Liver (tissue), 9 donors: ENCODE measurements around the gene PSENEN. TPM values are rescaled to one million over a fixed set of nuclear protein-coding genes. Genes with fewer than 3 reads are reported as not detected.
"Not testable (repeated sequence)": the region's sequence is repeated elsewhere in the genome, so short reads cannot be mapped to it uniquely, and the experiment has no call there.

Experiments used
- DNase-seq: peaks from one replicate; pipeline ENCODE4 v3.0.0-alpha.2; 2017; ENCODE audit warnings: low spot score
- H3K27ac ChIP-seq, 2 donors: one replicate each; pipeline ENCODE4 v1.7.0; 2013; ENCODE audit warnings: inconsistent platforms in 2 of 2, low read length in 2 of 2, control low read depth in 1 of 2, low read depth in 1 of 2, mild to moderate bottlenecking in 1 of 2
- H3K27me3 ChIP-seq, 4 donors: one replicate each; pipeline versions ENCODE4 v1.6.1 to v1.7.0; 2013; ENCODE audit warnings: low read length in 3 of 4, inconsistent platforms in 1 of 4, mild to moderate bottlenecking in 1 of 4, moderate library complexity in 1 of 4; ENCODE audit not compliant: control insufficient read depth in 4 of 4, insufficient read depth in 4 of 4
- H3K36me3 ChIP-seq, 4 donors: one replicate each; pipeline versions ENCODE4 v1.6.1 to v1.7.0; 2013; ENCODE audit warnings: low read length in 3 of 4, mild to moderate bottlenecking in 3 of 4, low read depth in 1 of 4, moderate library complexity in 1 of 4; ENCODE audit not compliant: control insufficient read depth in 4 of 4, insufficient read depth in 3 of 4
- H3K4me1 ChIP-seq, 4 donors: one replicate each; pipeline versions ENCODE4 v1.6.1 to v1.7.0; 2013; ENCODE audit warnings: low read length in 3 of 4, mild to moderate bottlenecking in 3 of 4, moderate library complexity in 1 of 4; ENCODE audit not compliant: control insufficient read depth in 4 of 4, insufficient read depth in 4 of 4
- H3K4me3 ChIP-seq, 3 donors: one replicate each; pipeline versions ENCODE4 v1.6.1 to v1.7.0; 2013; ENCODE audit warnings: low read length in 3 of 3, control low read depth in 1 of 3, low read depth in 1 of 3, mild to moderate bottlenecking in 1 of 3
- H3K9ac ChIP-seq, 2 donors: one replicate each; pipeline ENCODE4 v1.7.0; 2013; ENCODE audit warnings: low read length in 2 of 2, mild to moderate bottlenecking in 2 of 2, moderate library complexity in 2 of 2, control low read depth in 1 of 2, low read depth in 1 of 2
- H3K9me3 ChIP-seq, 4 donors: one replicate each; pipeline versions ENCODE4 v1.6.1 to v1.7.0; 2013; ENCODE audit warnings: low read length in 3 of 4; ENCODE audit not compliant: control insufficient read depth in 4 of 4
- EGR1 ChIP-seq, 2 donors: IDR thresholded peaks; 2 replicates each; pipeline ENCODE4 v1.6.1; 2016 to 2018; ENCODE audit warnings: antibody characterized with exemption in 2 of 2, low read depth in 2 of 2
- FOXA1 ChIP-seq: IDR thresholded peaks from 2 replicates; pipeline ENCODE4 v1.6.1; 2016; ENCODE audit warnings: antibody characterized with exemption
- FOXA2 ChIP-seq: IDR thresholded peaks from 2 replicates; pipeline ENCODE4 v1.6.1; 2016; ENCODE audit warnings: antibody characterized with exemption
- GABPA ChIP-seq, 2 donors: IDR thresholded peaks in 1 of 2; conservative IDR thresholded peaks in 1 of 2; 2 replicates each; pipeline ENCODE4 v1.6.1; 2016; ENCODE audit warnings: antibody characterized with exemption in 2 of 2, mild to moderate bottlenecking in 1 of 2, moderate library complexity in 1 of 2
- HNF4G ChIP-seq: IDR thresholded peaks from 2 replicates; pipeline ENCODE4 v1.6.1; 2016; ENCODE audit warnings: antibody characterized with exemption
- NR2F2 ChIP-seq: IDR thresholded peaks from 2 replicates; pipeline ENCODE4 v1.6.1; 2016; ENCODE audit warnings: antibody characterized with exemption
- RAD21 ChIP-seq, 2 donors: IDR thresholded peaks; 2 replicates each; pipeline ENCODE4 v1.6.1; 2016; ENCODE audit warnings: antibody characterized with exemption in 2 of 2, mild to moderate bottlenecking in 2 of 2
- RXRA ChIP-seq, 2 donors: IDR thresholded peaks; 2 replicates each; pipeline ENCODE4 v1.6.1; 2017 to 2018; ENCODE audit warnings: antibody characterized with exemption in 2 of 2, mild to moderate bottlenecking in 1 of 2
- SP1 ChIP-seq: IDR thresholded peaks from 2 replicates; pipeline ENCODE4 v1.6.1; 2018; ENCODE audit warnings: antibody characterized with exemption, mild to moderate bottlenecking
- YY1 ChIP-seq: IDR thresholded peaks from 2 replicates; pipeline ENCODE4 v1.6.1; 2016; ENCODE audit warnings: antibody characterized with exemption, mild to moderate bottlenecking
- WGBS: extraction: QIAGEN DNeasy Blood & Tissue Kit; methylation state at CpG from one replicate; pipeline ENCODE4 v1.1.7; 2013; 5-methylcytosine and 5-hydroxymethylcytosine counted together
- polyA plus RNA-seq, 2 donors: library from polyadenylated mRNA; stranded (reverse) in 1 of 2; unstranded in 1 of 2; fragments of 200-250 nt in 1 of 2; fragments of >200 nt in 1 of 2; fragmentation: Nextera tagmentation in 1 of 2; extraction: Ambion mirVana in 1 of 2; gene quantifications; one replicate each; pipeline versions ENCODE4 v1.2.1 to v1.2.3, GENCODE V29; 2013 to 2015
- total RNA-seq, 2 donors: library from RNA; depleted of rRNA; stranded (reverse); fragments of >200 nt; gene quantifications; one replicate each; pipeline ENCODE4 v1.2.3, GENCODE V29; 2014
- TF ChIP-seq, protein P1 (sequence below): IDR thresholded peaks from 2 replicates; pipeline ENCODE4 v1.6.1; 2016; ENCODE audit warnings: antibody characterized with exemption
- TF ChIP-seq, protein P2 (sequence below): IDR thresholded peaks from 2 replicates; pipeline ENCODE4 v1.6.1; 2016; ENCODE audit warnings: antibody characterized with exemption
- TF ChIP-seq, protein P3 (sequence below): IDR thresholded peaks from 2 replicates; pipeline ENCODE4 v1.6.1; 2016; ENCODE audit warnings: antibody characterized with exemption, mild to moderate bottlenecking
- TF ChIP-seq, protein P4 (sequence below): fragments of 150-350 bp; IDR thresholded peaks from 2 replicates; pipeline ENCODE4 v1.5.1; 2017; ENCODE audit warnings: improper control_type of control experiment, low read depth, low read length; ENCODE audit not compliant: missing input control
- TF ChIP-seq, protein P5 (sequence below): IDR thresholded peaks from 2 replicates; pipeline ENCODE4 v1.6.1; 2016; ENCODE audit warnings: antibody characterized with exemption
- donor health status: healthy.
- donor health status: healthy.
- donor health status: healthy.
- donor health status: healthy.
- donor health status: healthy.

PSENEN gene
- total and polyA plus RNA-seq, 4 donors: 7.4 to 58.1 (median 20.7) TPM

DNA sequence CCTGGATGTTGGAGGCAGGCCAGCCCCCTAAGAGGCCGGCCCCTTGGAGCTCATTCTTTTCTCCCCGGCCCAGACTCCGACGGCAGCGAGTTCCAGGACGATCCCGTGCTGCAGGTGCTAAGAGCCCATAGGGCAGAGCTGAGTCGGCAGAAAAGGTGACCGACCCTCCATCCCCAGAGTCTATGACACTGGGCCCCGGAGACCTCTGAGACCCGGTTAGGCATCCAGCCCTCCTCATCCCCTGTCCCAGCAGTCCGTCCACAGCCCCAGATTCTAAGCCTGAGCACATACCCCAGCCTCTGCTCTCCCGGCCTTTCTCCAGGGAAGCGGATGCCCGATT, 22.6 kb downstream of the PSENEN start:
- Histone ChIP-seq H3K9me3 (no peaks in the 10 kb centered on the region), H3K9ac (no peak overlapping the region), H3K27ac (no peak overlapping the region), H3K36me3 (peaks cover 3 to 6% (median 5%) of the 10 kb centered on the region in 4 donors), H3K27me3 (no peaks in the 10 kb centered on the region), H3K4me3 (no peak overlapping the region), H3K4me1 (no peaks in the 10 kb centered on the region)
- TF ChIP-seq NR2F2: no peak
- TF ChIP-seq, protein P1, sequence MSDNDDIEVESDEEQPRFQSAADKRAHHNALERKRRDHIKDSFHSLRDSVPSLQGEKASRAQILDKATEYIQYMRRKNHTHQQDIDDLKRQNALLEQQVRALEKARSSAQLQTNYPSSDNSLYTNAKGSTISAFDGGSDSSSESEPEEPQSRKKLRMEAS: no peak
- TF ChIP-seq, protein P2, sequence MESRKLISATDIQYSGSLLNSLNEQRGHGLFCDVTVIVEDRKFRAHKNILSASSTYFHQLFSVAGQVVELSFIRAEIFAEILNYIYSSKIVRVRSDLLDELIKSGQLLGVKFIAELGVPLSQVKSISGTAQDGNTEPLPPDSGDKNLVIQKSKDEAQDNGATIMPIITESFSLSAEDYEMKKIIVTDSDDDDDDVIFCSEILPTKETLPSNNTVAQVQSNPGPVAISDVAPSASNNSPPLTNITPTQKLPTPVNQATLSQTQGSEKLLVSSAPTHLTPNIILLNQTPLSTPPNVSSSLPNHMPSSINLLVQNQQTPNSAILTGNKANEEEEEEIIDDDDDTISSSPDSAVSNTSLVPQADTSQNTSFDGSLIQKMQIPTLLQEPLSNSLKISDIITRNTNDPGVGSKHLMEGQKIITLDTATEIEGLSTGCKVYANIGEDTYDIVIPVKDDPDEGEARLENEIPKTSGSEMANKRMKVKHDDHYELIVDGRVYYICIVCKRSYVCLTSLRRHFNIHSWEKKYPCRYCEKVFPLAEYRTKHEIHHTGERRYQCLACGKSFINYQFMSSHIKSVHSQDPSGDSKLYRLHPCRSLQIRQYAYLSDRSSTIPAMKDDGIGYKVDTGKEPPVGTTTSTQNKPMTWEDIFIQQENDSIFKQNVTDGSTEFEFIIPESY: no peak
- TF ChIP-seq, protein P3, sequence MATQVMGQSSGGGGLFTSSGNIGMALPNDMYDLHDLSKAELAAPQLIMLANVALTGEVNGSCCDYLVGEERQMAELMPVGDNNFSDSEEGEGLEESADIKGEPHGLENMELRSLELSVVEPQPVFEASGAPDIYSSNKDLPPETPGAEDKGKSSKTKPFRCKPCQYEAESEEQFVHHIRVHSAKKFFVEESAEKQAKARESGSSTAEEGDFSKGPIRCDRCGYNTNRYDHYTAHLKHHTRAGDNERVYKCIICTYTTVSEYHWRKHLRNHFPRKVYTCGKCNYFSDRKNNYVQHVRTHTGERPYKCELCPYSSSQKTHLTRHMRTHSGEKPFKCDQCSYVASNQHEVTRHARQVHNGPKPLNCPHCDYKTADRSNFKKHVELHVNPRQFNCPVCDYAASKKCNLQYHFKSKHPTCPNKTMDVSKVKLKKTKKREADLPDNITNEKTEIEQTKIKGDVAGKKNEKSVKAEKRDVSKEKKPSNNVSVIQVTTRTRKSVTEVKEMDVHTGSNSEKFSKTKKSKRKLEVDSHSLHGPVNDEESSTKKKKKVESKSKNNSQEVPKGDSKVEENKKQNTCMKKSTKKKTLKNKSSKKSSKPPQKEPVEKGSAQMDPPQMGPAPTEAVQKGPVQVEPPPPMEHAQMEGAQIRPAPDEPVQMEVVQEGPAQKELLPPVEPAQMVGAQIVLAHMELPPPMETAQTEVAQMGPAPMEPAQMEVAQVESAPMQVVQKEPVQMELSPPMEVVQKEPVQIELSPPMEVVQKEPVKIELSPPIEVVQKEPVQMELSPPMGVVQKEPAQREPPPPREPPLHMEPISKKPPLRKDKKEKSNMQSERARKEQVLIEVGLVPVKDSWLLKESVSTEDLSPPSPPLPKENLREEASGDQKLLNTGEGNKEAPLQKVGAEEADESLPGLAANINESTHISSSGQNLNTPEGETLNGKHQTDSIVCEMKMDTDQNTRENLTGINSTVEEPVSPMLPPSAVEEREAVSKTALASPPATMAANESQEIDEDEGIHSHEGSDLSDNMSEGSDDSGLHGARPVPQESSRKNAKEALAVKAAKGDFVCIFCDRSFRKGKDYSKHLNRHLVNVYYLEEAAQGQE: no peak
- no peak for TF ChIP-seq GABPA (IDR thresholded peaks at IDR 0.05 in 1 of 2, conservative IDR thresholded peaks at IDR 0.05 in 1 of 2)
- no peak for TF ChIP-seq HNF4G
- no peak for TF ChIP-seq YY1
- TF ChIP-seq, protein P4, sequence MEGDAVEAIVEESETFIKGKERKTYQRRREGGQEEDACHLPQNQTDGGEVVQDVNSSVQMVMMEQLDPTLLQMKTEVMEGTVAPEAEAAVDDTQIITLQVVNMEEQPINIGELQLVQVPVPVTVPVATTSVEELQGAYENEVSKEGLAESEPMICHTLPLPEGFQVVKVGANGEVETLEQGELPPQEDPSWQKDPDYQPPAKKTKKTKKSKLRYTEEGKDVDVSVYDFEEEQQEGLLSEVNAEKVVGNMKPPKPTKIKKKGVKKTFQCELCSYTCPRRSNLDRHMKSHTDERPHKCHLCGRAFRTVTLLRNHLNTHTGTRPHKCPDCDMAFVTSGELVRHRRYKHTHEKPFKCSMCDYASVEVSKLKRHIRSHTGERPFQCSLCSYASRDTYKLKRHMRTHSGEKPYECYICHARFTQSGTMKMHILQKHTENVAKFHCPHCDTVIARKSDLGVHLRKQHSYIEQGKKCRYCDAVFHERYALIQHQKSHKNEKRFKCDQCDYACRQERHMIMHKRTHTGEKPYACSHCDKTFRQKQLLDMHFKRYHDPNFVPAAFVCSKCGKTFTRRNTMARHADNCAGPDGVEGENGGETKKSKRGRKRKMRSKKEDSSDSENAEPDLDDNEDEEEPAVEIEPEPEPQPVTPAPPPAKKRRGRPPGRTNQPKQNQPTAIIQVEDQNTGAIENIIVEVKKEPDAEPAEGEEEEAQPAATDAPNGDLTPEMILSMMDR: no peak
- TF ChIP-seq, protein P5, sequence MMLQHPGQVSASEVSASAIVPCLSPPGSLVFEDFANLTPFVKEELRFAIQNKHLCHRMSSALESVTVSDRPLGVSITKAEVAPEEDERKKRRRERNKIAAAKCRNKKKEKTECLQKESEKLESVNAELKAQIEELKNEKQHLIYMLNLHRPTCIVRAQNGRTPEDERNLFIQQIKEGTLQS: no peak
- TF ChIP-seq RXRA (IDR thresholded peaks at IDR 0.05): no peak
- no peak for TF ChIP-seq RAD21 (IDR thresholded peaks at IDR 0.05)
- TF ChIP-seq FOXA1: no peak
- no peak for TF ChIP-seq FOXA2
- no peak for TF ChIP-seq SP1
- TF ChIP-seq EGR1 (IDR thresholded peaks at IDR 0.05; ENCODE audit: low read depth in 2 of 2): no peak
- no peak for DNase-seq
- 89% methylated on average over 15 of the region's 15 CpGs for WGBS

DNA sequence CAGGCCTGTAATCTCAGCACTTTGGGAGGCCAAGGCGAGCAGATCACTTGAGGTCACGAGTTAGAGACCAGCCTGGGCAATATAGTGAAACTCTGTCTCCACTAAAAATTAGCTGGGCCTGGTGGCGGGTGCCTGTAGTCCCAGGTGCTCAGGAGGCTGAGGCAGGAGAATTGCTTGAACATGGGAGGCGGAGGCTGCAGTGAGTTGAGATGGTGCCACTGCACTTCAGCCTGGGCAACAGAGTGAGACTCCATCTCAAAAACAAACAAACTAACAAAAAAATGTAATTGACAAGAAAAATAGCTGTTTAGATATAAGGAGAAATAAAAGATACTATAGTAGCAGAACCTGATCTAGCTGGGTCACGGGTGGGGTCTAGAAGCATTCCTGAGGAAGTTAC, 26.9 kb downstream of the PSENEN start:
- not testable (repeated sequence) for H3K27ac ChIP-seq, H3K4me3 ChIP-seq, H3K27me3 ChIP-seq, H3K36me3 ChIP-seq, H3K9me3 ChIP-seq, H3K4me1 ChIP-seq, DNase-seq, H3K9ac ChIP-seq
- 95% methylated on average over 5 of the region's 5 CpGs for WGBS
